OCI-LY1 (cell line): Measurements from ENCODE around the gene EEFSEC.

Experiments
- H2AFZ ChIP-seq: fragments of 200-600 bp; sonication (generic), shearing (Covaris generic); 2 replicates; pipeline ENCODE4 v1.6.0; 2014; ENCODE audit warnings: antibody characterized with exemption, mild to moderate bottlenecking, low read length
- H3F3A ChIP-seq: fragments of 200-600 bp; sonication (generic), shearing (Covaris generic); 2 replicates; pipeline ENCODE4 v1.6.0; 2014; ENCODE audit warnings: mild to moderate bottlenecking, antibody characterized with exemption, low read length, moderate library complexity; ENCODE audit not compliant: insufficient read depth
- H3K27ac ChIP-seq: fragments of 200-600 bp; sonication (generic); 2 replicates; pipeline ENCODE4 v1.5.1; 2014; ENCODE audit warnings: low read length, mixed run types, mild to moderate bottlenecking, low read depth; ENCODE audit not compliant: poor library complexity, severe bottlenecking
- H3K27me3 ChIP-seq: fragments of 200-600 bp; sonication (generic); 2 replicates; pipeline ENCODE4 v1.6.0; 2014; ENCODE audit warnings: antibody characterized with exemption, mild to moderate bottlenecking, low read length, moderate library complexity; ENCODE audit not compliant: insufficient read depth
- H3K36me3 ChIP-seq: fragments of 200-600 bp; sonication (generic); 2 replicates; pipeline ENCODE4 v1.6.1; 2014; ENCODE audit warnings: mild to moderate bottlenecking, antibody characterized with exemption, low read length, moderate library complexity, mixed read lengths; ENCODE audit not compliant: insufficient read depth
- H3K4me1 ChIP-seq: fragments of 200-600 bp; sonication (generic); 2 replicates; pipeline ENCODE4 v1.5.1; 2014; ENCODE audit warnings: mild to moderate bottlenecking, low read length, moderate library complexity; ENCODE audit not compliant: insufficient read depth, severe bottlenecking
- H3K4me2 ChIP-seq: fragments of 200-600 bp; sonication (generic), shearing (Covaris generic); 2 replicates; pipeline ENCODE4 v1.6.1; 2014; ENCODE audit warnings: low read length
- H3K4me3 ChIP-seq: fragments of 200-600 bp; sonication (generic); 2 replicates; pipeline ENCODE4 v1.5.1; 2014; ENCODE audit warnings: low read length, low read depth, mild to moderate bottlenecking, mixed read lengths; ENCODE audit not compliant: poor library complexity, severe bottlenecking
- H3K79me2 ChIP-seq: fragments of 200-600 bp; shearing (Covaris generic); 2 replicates; pipeline ENCODE4 v1.6.1; 2016; ENCODE audit warnings: mixed run types, low read length, mixed read lengths; ENCODE audit not compliant: insufficient read depth
- H3K9ac ChIP-seq: fragments of 200-600 bp; sonication (generic), shearing (Covaris generic); 2 replicates; pipeline ENCODE4 v1.6.1; 2014; ENCODE audit warnings: mild to moderate bottlenecking, low read length, mixed read lengths
- H3K9me2 ChIP-seq: fragments of 200-600 bp; sonication (generic), shearing (Covaris generic); 2 replicates; pipeline ENCODE4 v1.6.1; 2014; ENCODE audit warnings: low read depth, mild to moderate bottlenecking, low read length, mixed read lengths
- H3K9me3 ChIP-seq: fragments of 200-600 bp; shearing (Covaris generic); 2 replicates; pipeline ENCODE4 v1.6.1; 2014; ENCODE audit warnings: low read length, mixed read lengths
- H4K20me1 ChIP-seq: fragments of 200-600 bp; sonication (generic), shearing (Covaris generic); 2 replicates; pipeline ENCODE4 v1.6.0; 2016; ENCODE audit warnings: mild to moderate bottlenecking, low read length; ENCODE audit not compliant: insufficient read depth
- CTCF ChIP-seq: fragments of 200-600 bp; sonication (generic), shearing (Covaris generic); IDR thresholded peaks from 2 replicates; pipeline ENCODE4 v1.5.1; 2017; ENCODE audit warnings: mild to moderate bottlenecking, antibody characterized with exemption, low read length, moderate library complexity, mixed read lengths
- EZH2 ChIP-seq: fragments of 200-600 bp; sonication (generic), shearing (Covaris generic); IDR thresholded peaks from 2 replicates; pipeline ENCODE4 v1.8.0; 2017; ENCODE audit warnings: borderline replicate concordance, mixed run types, mild to moderate bottlenecking, antibody characterized with exemption, low read length, moderate library complexity, mixed read lengths

Gene EEFSEC

GRCh38 chr3:128435058-128435457 lies 281.8 kb downstream of the EEFSEC start:
- Histone ChIP-seq H3K36me3 (no peaks in the 10 kb centered on the region), H3K4me3 (no peak overlapping the region), H3K9me3 (no peaks in the 10 kb centered on the region), H3K9ac (no peak overlapping the region), H3K4me2 (no peak overlapping the region), H3F3A (no peaks in the 10 kb centered on the region), H3K79me2 (no peaks in the 10 kb centered on the region), H2AFZ (no peak overlapping the region), H3K27me3 (peaks cover 13% of the 10 kb centered on the region; the same call in 1 of the 2 replicates), H3K9me2 (no peaks in the 10 kb centered on the region), H3K27ac (no peak overlapping the region), H4K20me1 (no peaks in the 10 kb centered on the region), H3K4me1 (no peaks in the 10 kb centered on the region)
- TF ChIP-seq CTCF (no peak), EZH2 (no peak)

- TF ChIP-seq CTCF (no peak), EZH2 (no peak)
- Histone ChIP-seq H3K36me3 (no peaks in the 10 kb centered on the region), H3K9me2 (no peaks in the 10 kb centered on the region), H4K20me1 (no peaks in the 10 kb centered on the region), H3K9me3 (no peaks in the 10 kb centered on the region), H3F3A (no peaks in the 10 kb centered on the region), H3K27ac (no peak overlapping the region), H3K9ac (no peak overlapping the region), H3K79me2 (no peaks in the 10 kb centered on the region), H2AFZ (no peak overlapping the region), H3K27me3 (peaks cover 13% of the 10 kb centered on the region; the same call in 1 of the 2 replicates), H3K4me1 (no peaks in the 10 kb centered on the region), H3K4me2 (no peak overlapping the region), H3K4me3 (no peak overlapping the region)
Observed at GRCh38 chr3:128435561-128435960, 282.3 kb downstream of the EEFSEC start.

DNA sequence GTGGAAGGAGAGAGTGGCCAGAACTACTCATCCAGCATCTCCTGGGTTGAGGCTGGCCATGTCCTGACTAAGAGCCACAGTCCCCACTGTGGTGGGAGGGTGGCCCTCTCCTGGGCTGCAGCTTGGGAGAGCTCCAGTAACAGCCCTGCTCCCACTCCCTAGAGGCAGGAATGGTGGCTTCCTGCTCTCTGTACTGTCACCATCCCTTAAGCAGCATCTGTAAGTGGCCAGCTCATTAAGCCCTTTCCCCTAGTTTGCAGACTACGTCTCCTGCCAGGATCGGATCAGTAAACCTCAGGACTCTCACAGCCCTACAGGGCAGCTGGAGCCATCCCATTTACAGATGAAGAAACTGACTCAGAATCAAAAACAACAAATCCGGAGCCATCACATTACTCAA lies 282.9 kb downstream of the EEFSEC start:
- H3K79me2 ChIP-seq: no peaks in the 10 kb centered on the region
- no peak overlapping the region for H3K27ac ChIP-seq
- H2AFZ ChIP-seq: no peak overlapping the region
- H3K9me3 ChIP-seq: no peaks in the 10 kb centered on the region
- H4K20me1 ChIP-seq: no peaks in the 10 kb centered on the region
- no peaks in the 10 kb centered on the region for H3F3A ChIP-seq
- H3K4me3 ChIP-seq: no peak overlapping the region
- H3K27me3 ChIP-seq: peaks cover 13% of the 10 kb centered on the region; the same call in 1 of the 2 replicates
- no peak overlapping the region for H3K9ac ChIP-seq
- no peaks in the 10 kb centered on the region for H3K9me2 ChIP-seq
- no peaks in the 10 kb centered on the region for H3K36me3 ChIP-seq
- TF ChIP-seq CTCF (no peak), EZH2 (no peak)
- H3K4me1 ChIP-seq: no peaks in the 10 kb centered on the region
- no peak overlapping the region for H3K4me2 ChIP-seq
